Ramos (cell line): ENCODE measurements around the gene SH3GLB2.
"Not testable (repeated sequence)": the region's sequence is repeated elsewhere in the genome, so short reads cannot be mapped to it uniquely, and the experiment has no call there.

Experiments
- in situ Hi-C: fragments of 300-500 bp; cut with MboI; formaldehyde crosslinking; loops from one replicate; pipeline ENCODE4 v1.14.3; 2022; ENCODE audit warnings: low sequenced_read_pairs; ENCODE audit not compliant: unreplicated experiment

The SH3GLB2 gene

DNA sequence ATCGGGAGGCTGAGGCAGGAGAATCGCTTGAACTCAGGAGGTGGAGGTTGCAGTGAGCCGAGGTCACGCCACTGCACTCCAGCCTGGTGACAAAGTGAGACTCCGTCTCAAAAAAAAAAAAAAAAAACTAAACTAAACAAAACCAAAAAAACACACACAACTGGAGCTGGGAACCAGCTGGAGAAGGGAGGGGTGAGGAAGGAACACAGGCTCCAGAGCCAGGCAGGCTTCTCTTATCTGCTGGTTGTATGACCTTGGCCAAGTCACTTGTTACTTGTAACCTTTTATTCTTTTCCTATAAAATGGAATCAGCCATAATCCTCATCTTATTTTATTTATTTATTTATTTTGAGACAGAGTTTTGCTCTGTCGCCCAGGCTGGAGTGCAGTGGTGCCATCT is 24.0 kb downstream of the SH3GLB2 start:
- in situ Hi-C loops: not testable (repeated sequence)

DNA sequence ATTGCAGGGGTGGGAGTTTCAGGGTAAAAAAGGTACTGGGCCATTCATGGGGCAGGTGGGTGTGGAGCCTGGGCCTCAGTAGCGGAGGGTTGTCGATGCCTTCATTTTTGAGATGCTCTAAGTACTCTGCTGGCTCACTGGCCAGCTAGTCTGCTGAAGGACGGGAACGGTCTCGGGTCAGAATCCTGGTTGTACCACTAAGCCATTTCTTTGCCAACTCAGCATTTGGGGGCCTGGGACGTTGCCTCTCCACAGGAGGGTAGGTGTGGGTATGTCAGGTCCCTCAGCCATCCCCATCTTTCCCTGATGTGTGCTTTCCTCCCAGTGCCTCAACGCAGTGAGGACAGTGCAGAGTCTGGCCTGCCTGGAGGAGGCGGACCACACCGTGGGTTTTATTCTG is 25.1 kb downstream of the SH3GLB2 start:
- in situ Hi-C loops: no loop called here

GRCh38 chr9:129001504-129002325 is 26.4 kb downstream of the SH3GLB2 start:
- in situ Hi-C loops: no loop called here

GRCh38 chr9:128999581-129000206 is 28.4 kb downstream of the SH3GLB2 start:
- in situ Hi-C loops: no loop called here

GRCh38 chr9:128998462-128998861 is 29.7 kb downstream of the SH3GLB2 start:
- in situ Hi-C loops: no loop called here

GRCh38 chr9:128995791-128996190 is 32.3 kb downstream of the SH3GLB2 start:
- in situ Hi-C loops: no loop called here

DNA sequence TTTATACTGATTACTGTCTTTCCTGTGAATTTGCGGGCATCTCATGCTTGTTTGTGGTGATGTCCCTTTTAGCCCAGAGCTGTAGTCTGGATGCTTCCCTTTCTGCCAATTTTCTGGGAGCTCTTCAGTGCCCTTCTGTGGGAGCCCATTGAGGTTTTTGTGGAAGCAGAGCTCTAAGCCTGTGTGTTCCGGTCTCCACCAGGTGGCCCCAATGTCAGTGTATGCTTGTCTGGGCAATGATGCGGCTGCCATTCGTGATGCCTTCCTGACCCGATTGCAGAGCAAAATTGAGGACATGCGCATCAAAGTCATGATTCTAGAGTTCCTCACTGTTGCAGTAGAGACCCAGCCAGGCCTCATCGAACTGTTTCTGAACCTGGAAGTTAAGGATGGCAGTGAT is 35.1 kb downstream of the SH3GLB2 start:
- in situ Hi-C loops: no loop called here

DNA sequence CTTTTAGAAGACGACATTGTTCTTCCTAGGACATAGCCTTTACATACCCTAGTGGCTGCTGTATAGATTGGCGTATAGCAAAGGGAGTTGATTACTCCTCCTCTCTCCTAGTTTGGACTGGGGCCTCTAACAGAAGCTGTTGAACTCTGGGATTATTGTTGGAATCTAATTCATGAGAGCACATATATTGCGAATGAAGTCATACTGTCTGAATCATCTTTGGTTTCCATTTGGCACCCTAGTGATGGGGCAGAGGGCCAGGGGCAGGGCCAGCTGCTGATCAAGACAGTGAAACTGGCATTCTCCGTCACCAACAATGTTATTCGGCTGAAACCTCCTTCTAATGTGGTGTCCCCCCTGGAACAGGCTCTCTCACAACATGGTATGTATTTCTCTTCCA is 40.3 kb downstream of the SH3GLB2 start:
- in situ Hi-C loops: no loop called here

GRCh38 chr9:128986671-128987070 is 41.5 kb downstream of the SH3GLB2 start:
- in situ Hi-C loops: no loop called here

DNA sequence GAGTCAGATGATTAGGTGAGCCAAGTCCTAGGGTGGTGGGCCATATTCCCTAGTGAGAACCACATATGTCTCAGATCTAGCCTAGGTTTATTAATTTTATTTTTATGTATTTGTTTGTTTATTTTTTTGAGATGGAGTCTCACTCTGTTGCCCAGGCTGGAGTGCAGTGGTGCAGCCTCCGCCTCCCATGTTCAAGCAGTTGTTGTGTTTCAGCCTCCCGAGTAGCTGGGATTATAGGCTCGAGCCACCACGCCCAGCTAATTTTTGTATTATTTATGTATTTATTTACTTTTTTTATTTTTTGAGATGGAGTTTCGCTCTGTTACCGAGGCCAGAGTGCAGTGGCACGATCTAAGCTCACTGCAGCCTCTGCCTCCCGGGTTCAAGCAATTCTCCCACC is 44.6 kb downstream of the SH3GLB2 start:
- in situ Hi-C loops: no loop called here

DNA sequence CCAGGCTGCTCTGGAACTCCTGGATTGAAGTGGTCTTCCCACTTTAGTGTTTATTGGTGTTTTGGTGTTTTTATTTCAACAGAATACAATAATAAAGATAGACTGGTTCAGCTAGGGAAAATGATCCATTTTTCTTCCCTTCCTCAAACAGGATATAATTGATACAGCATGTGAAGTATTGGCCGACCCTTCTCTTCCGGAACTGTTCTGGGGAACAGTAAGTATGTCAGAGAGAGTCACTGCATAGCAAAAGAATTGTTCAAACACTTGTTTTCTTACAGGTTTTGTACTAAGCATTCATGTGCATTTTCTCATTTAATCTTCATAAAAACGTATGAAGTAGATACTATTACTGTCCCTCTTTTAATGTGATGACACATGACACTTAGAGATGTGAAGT is 49.0 kb downstream of the SH3GLB2 start:
- in situ Hi-C loops: no loop called here

GRCh38 chr9:128972956-128973355 is 55.2 kb downstream of the SH3GLB2 start:
- in situ Hi-C loops: no loop called here

GRCh38 chr9:128969491-128969890 is 58.6 kb downstream of the SH3GLB2 start:
- in situ Hi-C loops: no loop called here

DNA sequence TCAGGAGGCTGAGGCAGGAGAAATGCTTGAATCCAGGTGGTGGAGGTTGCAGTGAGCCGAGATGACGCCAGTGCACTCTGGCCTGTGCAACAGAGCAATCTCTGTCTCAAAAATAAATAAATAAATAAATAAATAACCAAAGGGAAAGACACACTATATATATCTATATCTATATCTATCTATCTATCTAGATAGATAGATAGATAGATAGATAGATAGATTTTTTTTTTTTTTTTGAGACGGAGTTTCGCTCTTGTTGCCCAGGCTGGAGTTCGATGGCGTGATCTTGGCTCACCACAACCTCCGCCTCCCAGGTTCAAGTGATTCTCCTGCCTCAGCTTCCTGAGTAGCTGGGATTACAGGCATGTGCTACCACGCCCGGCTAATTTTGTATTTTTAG is 66.7 kb downstream of the SH3GLB2 start:
- in situ Hi-C loops: not testable (repeated sequence)
